Trophoblast cell (in vitro differentiated cells and primary cell): ENCODE results near the gene GLIS1.

Experiments used
- DNase-seq, 2 donors: peaks; one replicate each; pipeline ENCODE4 v3.0.0-alpha.2; 2016
- H2AFZ ChIP-seq: 2 replicates; pipeline ENCODE4 v1.6.1; 2013; ENCODE audit warnings: low read length, moderate library complexity, mild to moderate bottlenecking; ENCODE audit not compliant: insufficient read depth, poor library complexity
- H2AK5ac ChIP-seq: 2 replicates; pipeline ENCODE4 v1.6.1; 2013; ENCODE audit warnings: mild to moderate bottlenecking, low read length
- H2BK120ac ChIP-seq: 2 replicates; pipeline ENCODE4 v1.6.1; 2013; ENCODE audit warnings: low read length, mild to moderate bottlenecking, moderate library complexity; ENCODE audit not compliant: insufficient read depth, poor library complexity
- H2BK12ac ChIP-seq: 2 replicates; pipeline ENCODE4 v1.6.1; 2013; ENCODE audit warnings: mild to moderate bottlenecking, low read length, moderate library complexity
- H2BK5ac ChIP-seq: 2 replicates; pipeline ENCODE4 v1.6.1; 2013; ENCODE audit warnings: low read length, low read depth, moderate library complexity, mild to moderate bottlenecking; ENCODE audit not compliant: poor library complexity
- H3K14ac ChIP-seq: 2 replicates; pipeline ENCODE4 v1.6.1; 2013; ENCODE audit warnings: mild to moderate bottlenecking, low read length
- H3K18ac ChIP-seq: 2 replicates; pipeline ENCODE4 v1.6.1; 2013; ENCODE audit warnings: mild to moderate bottlenecking, low read length
- H3K23ac ChIP-seq: 2 replicates; pipeline ENCODE4 v1.6.1; 2013; ENCODE audit warnings: low read length
- H3K27ac ChIP-seq: 2 replicates; pipeline ENCODE4 v1.5.1; 2013; ENCODE audit warnings: low read depth, mild to moderate bottlenecking, inconsistent platforms, low read length, moderate library complexity
- H3K27me3 ChIP-seq: 2 replicates; pipeline ENCODE4 v1.6.1; 2013; ENCODE audit warnings: inconsistent platforms, mild to moderate bottlenecking, low read length, moderate library complexity; ENCODE audit not compliant: insufficient read depth
- H3K36me3 ChIP-seq, 2 experiments: 1 replicate in 1 of 2; 2 replicates in 1 of 2; pipeline ENCODE4 v1.6.1; 2013; ENCODE audit warnings: low read length in 2 of 2, mild to moderate bottlenecking in 2 of 2, moderate library complexity in 1 of 2; ENCODE audit not compliant: insufficient read depth in 2 of 2, control insufficient read depth in 1 of 2
- H3K4ac ChIP-seq: 2 replicates; pipeline ENCODE4 v1.6.1; 2013; ENCODE audit warnings: low read depth, mild to moderate bottlenecking, low read length, moderate library complexity
- H3K4me1 ChIP-seq, 2 experiments: 1 replicate in 1 of 2; 2 replicates in 1 of 2; pipeline ENCODE4 v1.6.1; 2013; ENCODE audit warnings: low read length in 2 of 2, mild to moderate bottlenecking in 2 of 2, moderate library complexity in 1 of 2; ENCODE audit not compliant: insufficient read depth in 2 of 2, control insufficient read depth in 1 of 2
- H3K4me2 ChIP-seq: 2 replicates; pipeline ENCODE4 v1.6.1; 2013; ENCODE audit warnings: inconsistent platforms, mild to moderate bottlenecking, low read length, moderate library complexity
- H3K4me3 ChIP-seq: 2 replicates; pipeline ENCODE4 v1.5.1; 2013; ENCODE audit warnings: mild to moderate bottlenecking, low read depth, low read length, inconsistent platforms
- H3K79me1 ChIP-seq: one replicate; pipeline ENCODE4 v1.6.1; 2013; ENCODE audit warnings: low read length
- H3K79me2 ChIP-seq: 2 replicates; pipeline ENCODE4 v1.6.1; 2013; ENCODE audit warnings: low read length, mild to moderate bottlenecking; ENCODE audit not compliant: control insufficient read depth, insufficient read depth, poor library complexity
- H3K9ac ChIP-seq: 2 replicates; pipeline ENCODE4 v1.6.1; 2013; ENCODE audit warnings: mild to moderate bottlenecking, low read length
- H3K9me3 ChIP-seq: 2 replicates; pipeline ENCODE4 v1.6.1; 2013; ENCODE audit warnings: low read depth, mild to moderate bottlenecking, control low read depth, inconsistent platforms, low read length; ENCODE audit not compliant: insufficient read depth
- H4K12ac ChIP-seq: 2 replicates; pipeline ENCODE4 v1.6.1; 2013; ENCODE audit warnings: low read depth, mild to moderate bottlenecking, low read length, moderate library complexity
- H4K8ac ChIP-seq: 2 replicates; pipeline ENCODE4 v1.6.1; 2013; ENCODE audit warnings: low read depth, mild to moderate bottlenecking, low read length, moderate library complexity
- H4K91ac ChIP-seq: one replicate; pipeline ENCODE4 v1.6.1; 2013; ENCODE audit warnings: low read depth, mild to moderate bottlenecking, low read length, moderate library complexity
- WGBS: extraction: QIAGEN DNeasy Blood & Tissue Kit; methylation state at CpG from one replicate; pipeline ENCODE4 v1.1.7; 2013; ENCODE audit warnings: missing lambda C conversion rate; ENCODE audit not compliant: insufficient read length, insufficient coverage; ENCODE audit errors: extremely low coverage; 5-methylcytosine and 5-hydroxymethylcytosine counted together

Gene GLIS1

GRCh38 chr1:53726009-53726600, 12.9 kb downstream of the GLIS1 start:
- WGBS, result no CpG with 5 or more reads among the region's 8 CpGs
- Histone ChIP-seq H3K4me3 (no peak overlapping the region), H3K9me3 (peaks cover 2% of the 10 kb centered on the region), H2BK5ac (no peak overlapping the region), H2BK12ac (no peak overlapping the region), H2BK120ac (no peak overlapping the region), H3K79me2 (no peaks in the 10 kb centered on the region), H2AFZ (no peak overlapping the region), H2AK5ac (no peak overlapping the region), H3K79me1 (no peaks in the 10 kb centered on the region), H4K91ac (no peak overlapping the region), H4K12ac (no peak overlapping the region), H3K4ac (no peak overlapping the region), H4K8ac (no peak overlapping the region), H3K18ac (no peak overlapping the region), H3K36me3 (no peaks in the 10 kb centered on the region), H3K4me2 (no peak overlapping the region), H3K23ac (no peak overlapping the region), H3K27me3 (no peaks in the 10 kb centered on the region), H3K9ac (no peak overlapping the region), H3K14ac (no peak overlapping the region), H3K4me1 (no peaks in the 10 kb centered on the region), H3K27ac (no peak overlapping the region)
- no peak for DNase-seq

- Histone ChIP-seq H4K91ac (no peak overlapping the region), H3K14ac (no peak overlapping the region), H4K8ac (no peak overlapping the region), H3K4me3 (no peak overlapping the region), H3K79me1 (no peaks in the 10 kb centered on the region), H3K9ac (no peak overlapping the region), H3K4ac (no peak overlapping the region), H2BK120ac (no peak overlapping the region), H3K4me1 (no peaks in the 10 kb centered on the region), H2AFZ (no peak overlapping the region), H3K18ac (no peak overlapping the region), H3K27me3 (no peaks in the 10 kb centered on the region), H3K27ac (no peak overlapping the region), H3K23ac (no peak overlapping the region), H3K4me2 (no peak overlapping the region), H3K79me2 (no peaks in the 10 kb centered on the region), H2BK5ac (no peak overlapping the region), H3K9me3 (peaks cover 2% of the 10 kb centered on the region), H2BK12ac (no peak overlapping the region), H4K12ac (no peak overlapping the region), H2AK5ac (no peak overlapping the region), H3K36me3 (no peaks in the 10 kb centered on the region)
- no peak for DNase-seq
- no CpG with 5 or more reads among the region's 6 CpGs for WGBS
Measured at GRCh38 chr1:53725238-53725689, 13.7 kb downstream of the GLIS1 start.

GRCh38 chr1:53722025-53722424, 16.9 kb downstream of the GLIS1 start:
- H3K79me2 ChIP-seq, result no peaks in the 10 kb centered on the region
- H3K9ac ChIP-seq, result no peak overlapping the region
- H2BK12ac ChIP-seq, result no peak overlapping the region
- no peak overlapping the region for H2BK5ac ChIP-seq
- no peaks in the 10 kb centered on the region for H3K36me3 ChIP-seq
- no peaks in the 10 kb centered on the region for H3K4me1 ChIP-seq
- H2AK5ac ChIP-seq, result no peak overlapping the region
- H3K27ac ChIP-seq, result no peak overlapping the region
- no peak overlapping the region for H4K8ac ChIP-seq
- no peak for DNase-seq
- no peak overlapping the region for H3K23ac ChIP-seq
- H2BK120ac ChIP-seq, result no peak overlapping the region
- no peak overlapping the region for H4K12ac ChIP-seq
- no peak overlapping the region for H3K4me2 ChIP-seq
- no peak overlapping the region for H3K14ac ChIP-seq
- no peak overlapping the region for H3K4ac ChIP-seq
- no peak overlapping the region for H4K91ac ChIP-seq
- no peak overlapping the region for H3K18ac ChIP-seq
- H3K9me3 ChIP-seq, result peaks cover 2% of the 10 kb centered on the region
- H2AFZ ChIP-seq, result no peak overlapping the region
- H3K79me1 ChIP-seq, result no peaks in the 10 kb centered on the region
- no peaks in the 10 kb centered on the region for H3K27me3 ChIP-seq
- no peak overlapping the region for H3K4me3 ChIP-seq
- WGBS, result no CpG with 5 or more reads among the region's 1 CpG

GRCh38 chr1:53721088-53721487, 17.9 kb downstream of the GLIS1 start:
- Histone ChIP-seq H3K14ac (no peak overlapping the region), H3K23ac (no peak overlapping the region), H3K27me3 (no peaks in the 10 kb centered on the region), H2BK120ac (no peak overlapping the region), H2BK5ac (no peak overlapping the region), H2BK12ac (no peak overlapping the region), H3K79me1 (no peaks in the 10 kb centered on the region), H4K8ac (no peak overlapping the region), H2AK5ac (no peak overlapping the region), H3K36me3 (no peaks in the 10 kb centered on the region), H3K4me3 (no peak overlapping the region), H3K18ac (no peak overlapping the region), H4K91ac (no peak overlapping the region), H3K4me2 (no peak overlapping the region), H2AFZ (no peak overlapping the region), H3K9me3 (peaks cover 2% of the 10 kb centered on the region), H3K4ac (no peak overlapping the region), H3K9ac (no peak overlapping the region), H3K27ac (no peak overlapping the region), H3K79me2 (no peaks in the 10 kb centered on the region), H3K4me1 (no peaks in the 10 kb centered on the region), H4K12ac (no peak overlapping the region)
- no CpG with 5 or more reads among the region's 4 CpGs for WGBS
- no peak for DNase-seq
